AG04450 (cell line): ENCODE results near the gene PPP1R9B. TPM values are rescaled to one million over a fixed set of nuclear protein-coding genes. Genes with fewer than 3 reads are reported as not detected.

Experiments used
- CTCF ChIA-PET: fragments of 300-600, 350-600 bp; formaldehyde crosslinking; extraction: SDS; loops from one replicate; lab custom pipeline; 2022; ENCODE audit warnings: antibody characterized with exemption, inconsistent platforms; lab: Charles Lee
- POLR2A ChIA-PET: fragments of 350-600 bp; formaldehyde crosslinking; extraction: SDS; loops from one replicate; lab custom pipeline; 2021; ENCODE audit warnings: antibody characterized with exemption, inconsistent platforms; lab: Yijun Ruan, JAX
- DNase-seq: peaks from one replicate; pipeline ENCODE4 v3.0.0-alpha.2; 2011; ENCODE audit warnings: low read depth, low spot score
- H3K27ac ChIP-seq: one replicate; pipeline ENCODE4 v1.5.1; 2012; ENCODE audit warnings: low read depth, low read length, control low read depth
- H3K27me3 ChIP-seq: one replicate; pipeline ENCODE4 v1.6.0; 2012; ENCODE audit warnings: low read length; ENCODE audit not compliant: control insufficient read depth, insufficient read depth
- H3K4me3 ChIP-seq: 2 replicates; pipeline ENCODE4 v1.5.1; 2011; ENCODE audit warnings: mild to moderate bottlenecking, low read depth, low read length, control low read depth
- H3K9me3 ChIP-seq: 2 replicates; pipeline ENCODE4 v1.5.1; 2012; ENCODE audit warnings: low read length; ENCODE audit not compliant: control insufficient read depth, insufficient read depth
- polyA plus RNA-seq: library from polyadenylated mRNA; depleted of rRNA; stranded (reverse); fragments of >200 nt; gene quantifications from 2 replicates; pipeline ENCODE4 v1.2.3, GENCODE V29; 2011
- TF ChIP-seq, protein P1 (sequence below): IDR thresholded peaks from 2 replicates; pipeline ENCODE4 v1.5.1; 2011; ENCODE audit warnings: low read depth, low read length, control low read depth, inconsistent platforms

The PPP1R9B gene
- polyA plus RNA-seq, 1 experiment = 18.2 TPM

DNA sequence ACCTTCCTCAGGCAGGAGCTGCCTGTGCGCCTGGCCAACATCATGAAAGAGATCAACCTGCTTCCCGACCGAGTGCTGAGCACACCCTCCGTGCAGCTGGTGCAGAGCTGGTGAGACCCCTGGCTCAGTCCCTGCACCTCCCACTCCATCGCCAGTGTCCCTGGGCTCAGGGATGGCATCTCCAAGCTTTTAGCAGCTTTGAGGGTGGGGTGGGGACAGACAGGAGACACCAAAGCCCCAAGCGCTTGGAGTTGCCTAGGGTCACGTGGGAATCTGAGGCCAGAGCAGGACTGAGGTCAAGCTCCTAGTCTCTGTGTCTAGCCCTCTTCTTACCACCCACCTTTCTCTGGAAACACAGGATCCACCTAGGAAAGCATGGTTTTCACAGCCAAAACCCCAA lies 53.0 kb downstream of the PPP1R9B start:
- no peaks in the 10 kb centered on the region for H3K9me3 ChIP-seq
- CTCF ChIA-PET = no interaction called here
- POLR2A ChIA-PET = no interaction called here
- no peak overlapping the region for H3K27ac ChIP-seq
- TF ChIP-seq, protein P1, sequence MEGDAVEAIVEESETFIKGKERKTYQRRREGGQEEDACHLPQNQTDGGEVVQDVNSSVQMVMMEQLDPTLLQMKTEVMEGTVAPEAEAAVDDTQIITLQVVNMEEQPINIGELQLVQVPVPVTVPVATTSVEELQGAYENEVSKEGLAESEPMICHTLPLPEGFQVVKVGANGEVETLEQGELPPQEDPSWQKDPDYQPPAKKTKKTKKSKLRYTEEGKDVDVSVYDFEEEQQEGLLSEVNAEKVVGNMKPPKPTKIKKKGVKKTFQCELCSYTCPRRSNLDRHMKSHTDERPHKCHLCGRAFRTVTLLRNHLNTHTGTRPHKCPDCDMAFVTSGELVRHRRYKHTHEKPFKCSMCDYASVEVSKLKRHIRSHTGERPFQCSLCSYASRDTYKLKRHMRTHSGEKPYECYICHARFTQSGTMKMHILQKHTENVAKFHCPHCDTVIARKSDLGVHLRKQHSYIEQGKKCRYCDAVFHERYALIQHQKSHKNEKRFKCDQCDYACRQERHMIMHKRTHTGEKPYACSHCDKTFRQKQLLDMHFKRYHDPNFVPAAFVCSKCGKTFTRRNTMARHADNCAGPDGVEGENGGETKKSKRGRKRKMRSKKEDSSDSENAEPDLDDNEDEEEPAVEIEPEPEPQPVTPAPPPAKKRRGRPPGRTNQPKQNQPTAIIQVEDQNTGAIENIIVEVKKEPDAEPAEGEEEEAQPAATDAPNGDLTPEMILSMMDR = no peak
- no peak overlapping the region for H3K4me3 ChIP-seq
- no peak for DNase-seq
- no peaks in the 10 kb centered on the region for H3K27me3 ChIP-seq

- POLR2A ChIA-PET = no interaction called here
- Histone ChIP-seq H3K27me3 (no peaks in the 10 kb centered on the region), H3K27ac (peak overlapping the region; percentile 21), H3K9me3 (no peaks in the 10 kb centered on the region), H3K4me3 (no peak overlapping the region)
- CTCF ChIA-PET = no interaction called here
- TF ChIP-seq, protein P1 = no peak
- DNase-seq = no peak
Observed at GRCh38 chr17:50096758-50097157, 53.7 kb downstream of the PPP1R9B start.

DNA sequence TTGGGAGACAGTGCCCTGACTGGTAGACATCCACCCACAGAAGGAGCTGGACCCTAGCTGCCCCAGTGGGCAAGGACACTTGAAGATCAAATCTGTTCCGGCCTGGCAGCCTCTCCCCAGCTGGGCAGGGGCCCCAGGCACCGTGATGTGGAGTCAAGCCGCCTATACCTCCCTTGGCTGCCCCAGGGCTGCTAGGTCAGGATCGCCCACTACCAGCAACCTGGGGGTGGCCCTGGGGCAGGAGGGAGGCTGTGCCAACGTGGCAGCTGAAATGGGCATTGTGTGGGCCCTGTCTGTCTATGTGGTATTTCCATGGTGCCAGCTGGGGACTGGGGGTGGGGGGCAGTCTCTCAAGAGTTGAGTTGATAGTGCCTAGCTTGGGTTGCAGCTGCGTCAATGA lies 54.4 kb downstream of the PPP1R9B start:
- Histone ChIP-seq H3K9me3 (no peaks in the 10 kb centered on the region), H3K27me3 (no peaks in the 10 kb centered on the region), H3K4me3 (peak overlapping the region; percentile 83), H3K27ac (no peak overlapping the region)
- TF ChIP-seq, protein P1 = no peak
- CTCF ChIA-PET = interaction anchor here (0.6 kb wide), 1 partner anchor 202 kb away, joined by 3 read pairs; no protein-coding TSS in a partner anchor
- no peak for DNase-seq
- POLR2A ChIA-PET = no interaction called here

DNA sequence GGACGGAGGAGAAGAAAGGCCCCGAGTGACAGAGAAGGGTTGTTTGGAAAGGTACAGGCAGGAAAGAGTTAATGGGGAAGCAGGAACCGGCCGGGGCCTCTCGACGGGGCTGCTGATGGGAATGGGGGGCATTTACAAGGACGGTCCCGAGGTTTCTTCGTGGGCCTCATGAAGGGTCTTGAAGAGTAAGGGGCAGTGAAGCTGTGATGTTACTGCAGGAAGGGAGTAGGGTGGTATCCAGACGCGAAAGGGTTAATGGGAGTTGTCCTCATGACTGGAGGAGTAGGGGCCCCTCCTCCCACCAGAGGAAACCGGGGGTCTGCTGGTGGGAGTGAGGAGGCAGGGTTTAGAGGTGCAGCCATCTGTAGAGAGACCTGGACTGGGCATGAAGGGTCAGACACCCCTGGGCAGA lies 54.8 kb downstream of the PPP1R9B start:
- Histone ChIP-seq H3K27me3 (no peaks in the 10 kb centered on the region), H3K4me3 (peak overlapping the region; percentile 83), H3K9me3 (no peaks in the 10 kb centered on the region), H3K27ac (no peak overlapping the region)
- ChIA-PET POLR2A (no interaction called here), CTCF (interaction anchor here (0.6 kb wide), 1 partner anchor 202 kb away, joined by 3 read pairs; no protein-coding TSS in a partner anchor)
- TF ChIP-seq, protein P1 = no peak
- no peak for DNase-seq

DNA sequence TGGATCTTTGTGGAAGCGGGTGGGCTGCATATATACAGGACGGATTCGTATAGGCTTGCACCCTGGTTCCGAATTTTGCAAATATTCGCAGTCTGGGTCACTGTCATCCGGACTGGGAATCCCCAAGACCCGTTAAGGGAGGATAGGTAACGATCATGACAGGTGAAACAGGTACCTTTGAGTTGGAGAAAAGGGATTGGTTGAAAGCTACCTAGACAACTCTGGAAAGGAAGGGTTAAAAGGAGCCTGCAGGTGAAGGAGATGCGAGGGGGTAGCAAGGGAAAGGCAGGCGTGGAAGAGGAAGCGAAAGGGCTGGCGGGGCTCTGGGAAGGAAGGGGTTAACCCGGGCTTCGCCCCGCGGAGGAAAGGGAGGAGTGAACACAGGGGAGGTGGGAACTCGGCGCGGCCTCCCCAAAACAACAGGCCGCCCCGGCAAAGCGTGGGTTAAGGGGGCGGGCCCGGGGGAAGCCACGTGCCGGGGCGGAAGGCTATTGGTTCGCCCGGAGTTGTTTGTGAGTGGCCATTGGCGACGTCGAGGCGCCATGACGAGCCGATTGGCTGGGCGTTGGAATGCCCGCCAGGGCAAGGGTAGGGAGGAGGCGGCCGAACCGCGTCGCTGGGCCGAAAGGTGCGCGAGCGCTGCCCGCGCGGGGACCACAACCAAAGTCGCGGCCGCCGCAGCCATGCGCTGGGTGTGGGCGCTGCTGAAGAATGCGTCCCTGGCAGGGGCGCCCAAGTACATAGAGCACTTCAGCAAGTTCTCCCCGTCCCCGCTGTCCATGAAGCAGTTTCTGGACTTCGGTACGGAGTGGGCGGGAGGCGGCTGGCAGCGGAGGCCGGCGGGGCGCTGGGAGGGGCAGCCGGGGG lies 55.5 kb downstream of the PPP1R9B start, which contains the start of gene PDK2:
Gene PDK2 (plus strand): TSS at position 599 of the 867 bp plus-strand sequence. CDS start 85 bp downstream, at position 684.
- Histone ChIP-seq H3K27me3 (no peaks in the 10 kb centered on the region), H3K4me3 (peak within 1 kb of the TSS; percentile 83), H3K27ac (peak within 1 kb of the TSS; percentile 70), H3K9me3 (no peaks in the 10 kb centered on the region)
- TF ChIP-seq, protein P1 = no peak
- DNase-seq = peak; percentile 87
- ChIA-PET POLR2A (interaction anchor here (1.0 to 1.5 kb wide), 3 partner anchors 17 to 107 kb away, joined by 4 to 7 read pairs (median 5); partner anchors contain the start of gene COL1A1), CTCF (interaction anchor here (0.6 to 4.5 kb wide), 66 partner anchors 8 to 321 kb away, joined by 3 to 171 read pairs (median 7); partner anchors contain the start of genes DLX3, ITGA3, PPP1R9B and SGCA)
